ENCODE measurements around the gene SF3B6.
A peak's percentile ranks its signal among the peaks of the same experiment; 100 is the strongest.

Gene SF3B6

GRCh38 chr2:24080701-24081100 lies 4.6 kb upstream of the SF3B6 start:
- Histone ChIP-seq H3K27me3 (ENCODE audit: insufficient read depth, poor library complexity, severe bottlenecking) (no peaks in the 10 kb centered on the region), H3K4me3 (replicated peaks; ENCODE audit: insufficient read depth, low read length) (no peak overlapping the region), H3K27ac (replicated peaks) (peak overlapping the region; percentile 19; the same call in 1 of the 2 replicates)
- no peak for DNase-seq (ENCODE audit: low read depth in 1 of 2, low spot score in 1 of 2)
- no peak for TF ChIP-seq POLR2AphosphoS5 (IDR thresholded peaks at IDR 0.05; ENCODE audit: low read depth)
- TF ChIP-seq REST (IDR thresholded peaks at IDR 0.05; ENCODE audit: insufficient replicate concordance, low read depth): no peak

GRCh38 chr2:24077879-24078278 lies 1.8 kb upstream of the SF3B6 start:
- Histone ChIP-seq H3K27ac (replicated peaks) (peak overlapping the region; percentile 86), H3K4me3 (replicated peaks; ENCODE audit: insufficient read depth, low read length) (peak overlapping the region; percentile 72), H3K27me3 (ENCODE audit: insufficient read depth, poor library complexity, severe bottlenecking) (no peaks in the 10 kb centered on the region)
- no peak for DNase-seq (ENCODE audit: low read depth in 1 of 2, low spot score in 1 of 2)
- TF ChIP-seq REST (IDR thresholded peaks at IDR 0.05; ENCODE audit: insufficient replicate concordance, low read depth) (no peak), POLR2AphosphoS5 (IDR thresholded peaks at IDR 0.05; ENCODE audit: low read depth) (no peak), CTCF (IDR thresholded peaks at IDR 0.05; ENCODE audit: insufficient read depth, low read length) (no peak), SPI1 (IDR thresholded peaks at IDR 0.05; ENCODE audit: borderline replicate concordance, low read depth) (no peak), GABPA (IDR thresholded peaks at IDR 0.05; ENCODE audit: low read depth) (no peak)

GRCh38 chr2:24077535-24077877 lies 1.4 kb upstream of the SF3B6 start:
- peak overlapping the region; percentile 86 for H3K27ac ChIP-seq (replicated peaks)
- no peak for DNase-seq (ENCODE audit: low read depth in 1 of 2, low spot score in 1 of 2)
- no peak for TF ChIP-seq REST (IDR thresholded peaks at IDR 0.05; ENCODE audit: insufficient replicate concordance, low read depth)
- TF ChIP-seq SPI1 (IDR thresholded peaks at IDR 0.05; ENCODE audit: borderline replicate concordance, low read depth): no peak
- no peak for TF ChIP-seq POLR2AphosphoS5 (IDR thresholded peaks at IDR 0.05; ENCODE audit: low read depth)
- no peak for TF ChIP-seq GABPA (IDR thresholded peaks at IDR 0.05; ENCODE audit: low read depth)
- no peak for TF ChIP-seq CTCF (IDR thresholded peaks at IDR 0.05; ENCODE audit: insufficient read depth, low read length)

More at GRCh38 chr2:24077535-24077877, 1.4 kb upstream of the SF3B6 start:
- no peaks in the 10 kb centered on the region for H3K27me3 ChIP-seq (ENCODE audit: insufficient read depth, poor library complexity, severe bottlenecking)
- peak overlapping the region; percentile 72 for H3K4me3 ChIP-seq (replicated peaks; ENCODE audit: insufficient read depth, low read length)

Measured in HL-60 (cell line).